SKM-1 (cell line): ENCODE results near the gene SSNA1.
"Not testable (repeated sequence)": the region's sequence is repeated elsewhere in the genome, so short reads cannot be mapped to it uniquely, and the experiment has no call there.

Source experiments
- DNase-seq: peaks from one replicate; lab custom pipeline; 2025; ENCODE audit not compliant: unreplicated experiment; lab: John Stamatoyannopoulos, UW

Gene SSNA1

DNA sequence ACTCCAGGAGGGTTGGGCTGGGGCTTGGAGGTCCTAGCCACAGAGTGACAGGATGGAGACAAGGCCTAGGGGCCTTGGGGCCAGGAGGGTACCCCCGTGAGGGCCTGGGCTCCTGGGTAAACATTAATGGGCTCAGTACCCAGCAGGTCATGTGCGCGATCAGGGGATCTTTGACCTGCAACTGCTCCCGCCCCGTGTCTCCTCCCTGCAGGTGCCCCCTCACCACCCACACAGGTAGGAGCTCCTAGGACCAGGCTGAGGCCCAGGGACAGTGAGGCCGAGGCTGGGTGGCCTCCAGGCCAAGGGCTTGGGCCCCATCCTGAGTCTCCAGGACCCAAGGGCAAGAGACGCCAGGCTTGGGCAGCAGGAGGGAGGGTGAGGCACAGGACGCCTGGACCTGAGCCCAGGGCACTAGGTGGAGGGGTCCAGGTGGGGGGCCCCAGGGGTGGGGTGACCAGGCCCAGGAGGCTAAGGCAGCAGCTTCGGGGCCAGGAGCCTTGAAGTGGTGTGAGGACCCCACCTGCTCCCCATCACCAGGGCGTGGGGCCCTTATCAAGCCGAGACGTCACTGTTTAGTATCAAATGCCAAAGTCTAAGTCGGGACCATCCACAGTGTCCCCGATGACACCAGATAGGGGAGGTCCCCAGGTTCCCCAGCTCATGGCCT, 42.4 kb downstream of the SSNA1 start, which contains the start of gene SLC34A3:
SLC34A3 (plus strand) TSS at position 197 of the 667 bp plus-strand sequence. CDS start 802 bp downstream, outside the sequence.
- DNase-seq: no peak

DNA sequence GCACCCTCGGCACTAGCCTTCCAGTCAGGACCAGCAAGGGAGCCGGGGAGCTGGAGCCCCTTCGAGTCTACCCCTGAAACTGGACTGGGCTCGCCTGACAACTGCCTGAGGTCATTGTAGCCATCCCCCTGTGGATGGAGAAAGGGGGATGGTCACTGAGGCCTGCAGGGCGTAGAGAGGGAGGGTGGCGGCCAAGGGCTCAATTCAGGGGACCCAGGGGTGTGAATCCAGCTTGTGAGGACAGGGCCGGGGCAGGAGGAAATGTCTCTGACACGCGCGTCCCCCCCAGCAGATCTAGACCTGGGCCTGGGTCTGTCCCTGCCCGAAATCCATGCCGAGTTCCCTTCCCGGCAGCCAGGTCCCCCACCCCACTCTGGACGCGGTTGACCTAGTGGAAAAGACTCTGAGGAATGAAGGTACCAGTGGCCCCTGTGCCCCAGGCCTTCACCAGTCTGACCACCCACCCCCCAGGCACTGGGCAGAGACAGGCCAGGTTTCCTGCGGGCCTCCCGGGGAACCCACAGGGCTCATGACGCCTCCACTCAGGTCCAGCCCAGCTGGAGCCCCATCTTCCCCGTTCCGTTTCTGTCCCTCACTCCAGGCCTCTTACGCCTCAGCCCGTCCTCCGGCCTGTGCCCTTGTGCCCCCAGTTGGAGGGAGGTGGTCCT, 43.0 kb downstream of the SSNA1 start:
- DNase-seq: no peak

DNA sequence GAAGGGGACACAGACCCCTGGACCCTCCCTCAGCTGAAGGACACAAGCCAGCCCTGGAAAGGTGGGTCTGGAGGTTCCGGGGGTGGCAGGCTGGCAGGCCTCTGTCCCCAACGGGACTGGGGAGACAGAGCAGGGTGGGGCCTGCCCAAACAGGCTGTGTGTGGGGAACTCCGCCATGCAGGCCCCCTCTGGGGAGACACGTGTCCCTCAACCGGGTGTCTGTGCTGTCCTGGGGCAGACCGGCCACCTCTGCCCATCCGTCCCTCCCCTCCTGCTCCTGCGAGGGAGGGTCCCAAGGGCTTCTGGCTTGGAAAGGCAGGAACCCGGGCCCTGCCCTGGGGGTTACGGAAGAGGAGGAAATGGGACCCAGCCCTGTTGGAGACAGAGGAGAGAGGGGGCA, 43.6 kb downstream of the SSNA1 start:
- no peak for DNase-seq

GRCh38 chr9:137232510-137232909, 44.0 kb downstream of the SSNA1 start:
- DNase-seq: no peak

- no peak for DNase-seq
Observed at GRCh38 chr9:137233143-137233980, 44.9 kb downstream of the SSNA1 start.

DNA sequence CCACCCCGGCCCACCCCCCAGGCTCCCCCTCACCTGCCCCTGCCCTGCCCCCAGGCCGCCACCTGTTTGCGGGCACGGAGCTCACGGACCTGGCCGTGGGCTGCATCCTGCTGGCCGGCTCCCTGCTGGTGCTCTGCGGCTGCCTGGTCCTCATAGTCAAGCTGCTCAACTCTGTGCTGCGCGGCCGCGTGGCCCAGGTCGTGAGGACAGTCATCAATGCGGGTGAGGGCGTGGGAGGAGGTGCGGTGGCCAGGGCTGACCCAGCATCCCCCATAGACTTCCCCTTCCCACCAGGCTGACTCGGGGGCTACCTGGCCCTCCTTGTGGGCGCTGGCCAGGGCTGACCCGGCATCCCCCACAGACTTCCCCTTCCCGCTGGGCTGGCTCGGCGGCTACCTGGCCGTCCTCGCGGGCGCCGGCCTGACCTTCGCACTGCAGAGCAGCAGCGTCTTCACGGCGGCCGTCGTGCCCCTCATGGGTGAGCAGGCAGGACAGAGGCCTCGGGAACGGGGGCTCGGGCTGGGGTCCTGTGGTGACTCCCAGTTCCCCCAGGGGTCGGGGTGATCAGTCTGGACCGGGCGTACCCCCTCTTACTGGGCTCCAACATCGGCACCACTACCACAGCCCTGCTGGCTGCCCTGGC, 45.7 kb downstream of the SSNA1 start:
- no peak for DNase-seq

DNA sequence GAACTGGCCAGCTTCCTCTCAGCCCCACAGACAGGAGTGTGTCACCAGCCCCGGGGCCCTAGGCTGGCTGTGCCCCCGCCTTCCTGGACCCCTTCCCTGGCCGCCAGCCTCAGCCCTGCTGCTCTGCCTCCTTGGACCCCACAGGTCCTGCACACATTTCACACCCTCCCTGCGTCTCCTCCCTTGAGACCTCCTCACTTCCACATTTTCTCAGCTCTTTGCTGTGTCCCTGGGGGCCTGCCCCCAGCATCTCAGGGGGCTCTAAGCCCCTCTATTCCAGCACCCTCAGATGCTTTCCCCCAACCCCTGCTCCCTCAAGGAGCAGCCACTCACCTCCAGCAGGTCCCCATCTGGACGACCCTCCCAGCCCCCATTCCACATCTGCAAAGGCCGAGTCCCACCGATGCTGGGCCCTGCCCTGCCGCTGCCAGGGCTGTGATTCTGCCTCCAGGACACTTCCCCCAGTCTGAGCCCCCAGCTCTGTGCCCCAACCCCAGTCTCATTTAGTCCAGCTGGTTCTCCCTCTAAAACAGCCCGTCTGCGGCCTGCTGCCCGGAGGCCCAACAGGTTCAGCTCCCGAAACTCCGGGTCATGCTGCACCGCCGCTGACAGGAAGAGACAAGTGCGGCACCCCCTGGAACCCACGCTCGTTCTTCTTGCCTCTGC, 46.4 kb downstream of the SSNA1 start:
- no peak for DNase-seq

GRCh38 chr9:137235424-137236237, 47.2 kb downstream of the SSNA1 start:
- DNase-seq: no peak

DNA sequence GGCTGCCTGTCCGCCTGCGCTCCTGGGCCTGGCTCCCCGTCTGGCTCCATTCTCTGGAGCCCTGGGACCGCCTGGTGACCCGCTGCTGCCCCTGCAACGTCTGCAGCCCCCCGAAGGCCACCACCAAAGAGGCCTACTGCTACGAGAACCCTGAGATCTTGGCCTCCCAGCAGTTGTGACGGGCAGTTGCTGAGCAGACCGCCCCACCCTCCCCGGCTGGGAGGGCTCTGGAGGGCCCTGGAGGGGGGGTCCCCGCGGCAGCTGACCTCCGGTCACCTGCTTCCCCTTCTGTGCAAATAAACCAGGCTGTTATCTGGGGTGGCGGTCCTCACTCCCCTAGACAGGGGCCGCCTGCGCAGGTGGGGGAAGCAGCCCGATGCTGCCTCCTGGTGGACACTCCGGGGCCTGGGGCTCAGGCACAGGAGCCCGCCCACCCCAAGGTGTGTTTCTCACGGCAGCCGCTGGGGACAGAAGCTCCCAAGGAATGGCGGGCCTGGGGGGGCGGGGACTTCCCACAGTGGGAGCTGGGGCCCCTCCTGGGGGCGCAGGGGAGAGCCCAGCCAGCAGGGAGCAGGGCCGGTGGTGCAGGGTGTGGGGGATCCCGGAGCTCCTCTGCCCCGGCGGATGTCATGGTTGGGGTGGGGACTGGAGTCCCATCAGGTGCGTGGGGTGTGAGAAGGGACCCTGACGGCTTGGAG, 47.9 kb downstream of the SSNA1 start:
- DNase-seq: peak; percentile 61

DNA sequence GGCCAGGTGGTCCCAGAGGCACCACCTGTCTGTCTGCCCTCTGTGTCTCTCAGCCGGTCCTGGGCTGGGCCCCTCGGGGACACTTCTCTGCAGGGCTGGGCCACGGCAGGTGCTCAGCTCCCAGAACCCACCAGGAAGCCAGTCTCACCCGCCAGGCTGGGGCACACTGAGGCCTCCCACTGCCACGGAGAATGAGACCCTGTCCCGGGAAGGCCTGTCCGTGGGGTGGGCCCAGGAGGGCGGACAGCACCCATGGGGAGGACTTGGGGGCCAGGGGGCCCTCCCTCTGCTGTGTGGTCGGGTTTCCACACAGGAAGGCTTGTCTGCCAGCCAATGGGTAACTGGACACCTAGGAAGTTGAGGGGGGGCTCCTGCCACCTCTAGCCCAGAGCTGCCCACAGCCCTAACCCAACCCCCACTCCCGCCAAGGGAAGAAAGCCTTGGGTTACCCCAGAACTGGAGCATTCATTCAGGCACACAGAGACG, 48.5 kb downstream of the SSNA1 start:
- no peak for DNase-seq

- no peak for DNase-seq
Observed at GRCh38 chr9:137237759-137238726, 49.6 kb downstream of the SSNA1 start.

DNA sequence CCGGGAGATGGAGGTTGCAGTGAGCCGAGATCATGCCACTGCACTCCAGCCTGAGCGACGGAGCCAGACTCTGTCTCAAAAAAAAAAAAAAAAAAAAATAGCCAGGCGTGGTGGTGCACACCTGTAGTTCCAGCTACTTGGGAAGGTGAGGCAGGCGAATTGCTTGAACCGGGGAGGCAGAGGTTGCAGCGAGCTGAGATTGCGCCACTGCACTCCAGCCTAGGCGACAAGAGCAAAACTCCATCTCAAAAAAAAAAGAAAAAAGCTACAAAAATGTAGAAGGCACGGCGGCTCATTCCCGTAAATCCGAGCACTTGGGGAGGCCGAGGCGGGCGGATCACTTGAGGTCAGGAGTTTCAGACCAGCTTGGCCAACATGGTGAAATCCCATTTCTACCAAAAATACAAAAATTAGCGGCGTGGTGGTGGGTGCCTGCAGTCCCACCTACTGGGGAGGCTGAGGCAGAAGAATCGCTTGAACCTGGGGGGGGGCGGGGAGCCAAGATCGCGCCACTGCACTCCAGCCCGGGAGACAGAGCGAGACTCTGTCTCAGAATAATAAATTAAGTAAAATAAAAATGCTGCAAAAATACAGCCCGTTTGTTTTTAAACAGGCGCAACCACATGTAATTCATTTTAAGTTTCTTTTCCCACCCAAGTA, 51.2 kb downstream of the SSNA1 start:
- not testable (repeated sequence) for DNase-seq
